Activated CD8-positive, alpha-beta memory T cell treated with anti-CD3 and anti-CD28 coated beads, Interleukin-2, amount 50 U/mL, for 1 hour (primary cell): ENCODE results near the gene HSD11B2.

Source experiments
- DNase-seq: peaks from one replicate; pipeline ENCODE4 v3.0.0-alpha.2; 2020; ENCODE audit errors: extremely low read depth

HSD11B2 gene

GRCh38 chr16:67430977-67431774 is at the start of gene HSD11B2:
Gene HSD11B2 (plus strand): TSS chr16:67431121. CDS start chr16:67431249, 128 bp downstream.
- DNase-seq, result no peak

GRCh38 chr16:67383284-67383683 is 47.6 kb upstream of the HSD11B2 start:
- DNase-seq, result no peak

- no peak for DNase-seq
Observed at GRCh38 chr16:67384778-67385510, 46.0 kb upstream of the HSD11B2 start.

- no peak for DNase-seq
Observed at GRCh38 chr16:67386861-67387455, 44.0 kb upstream of the HSD11B2 start.

GRCh38 chr16:67387479-67388079 is 43.3 kb upstream of the HSD11B2 start:
- DNase-seq, result no peak

GRCh38 chr16:67388191-67388590 is 42.7 kb upstream of the HSD11B2 start:
- DNase-seq, result no peak

GRCh38 chr16:67388591-67388990 is 42.3 kb upstream of the HSD11B2 start:
- no peak for DNase-seq

GRCh38 chr16:67389911-67390815 is 40.8 kb upstream of the HSD11B2 start:
- no peak for DNase-seq

GRCh38 chr16:67390816-67391423 is 40.0 kb upstream of the HSD11B2 start:
- no peak for DNase-seq

GRCh38 chr16:67391424-67392300 is 39.3 kb upstream of the HSD11B2 start:
- DNase-seq, result no peak

- no peak for DNase-seq
Observed at GRCh38 chr16:67392301-67393059, 38.4 kb upstream of the HSD11B2 start.

GRCh38 chr16:67393111-67393787 is 37.7 kb upstream of the HSD11B2 start, which contains the start of gene TPPP3:
Gene TPPP3 (minus strand): TSS chr16:67393498. CDS start chr16:67391111, 2,387 bp downstream.
- DNase-seq, result no peak

GRCh38 chr16:67393788-67394154 is 37.1 kb upstream of the HSD11B2 start:
- no peak for DNase-seq

GRCh38 chr16:67394155-67395104 is 36.5 kb upstream of the HSD11B2 start:
- DNase-seq, result no peak

GRCh38 chr16:67395105-67395457 is 35.8 kb upstream of the HSD11B2 start:
- DNase-seq, result no peak

GRCh38 chr16:67395458-67396158 is 35.3 kb upstream of the HSD11B2 start:
- DNase-seq, result no peak
